Measurements from ENCODE around the gene SKIL.

The SKIL gene

DNA sequence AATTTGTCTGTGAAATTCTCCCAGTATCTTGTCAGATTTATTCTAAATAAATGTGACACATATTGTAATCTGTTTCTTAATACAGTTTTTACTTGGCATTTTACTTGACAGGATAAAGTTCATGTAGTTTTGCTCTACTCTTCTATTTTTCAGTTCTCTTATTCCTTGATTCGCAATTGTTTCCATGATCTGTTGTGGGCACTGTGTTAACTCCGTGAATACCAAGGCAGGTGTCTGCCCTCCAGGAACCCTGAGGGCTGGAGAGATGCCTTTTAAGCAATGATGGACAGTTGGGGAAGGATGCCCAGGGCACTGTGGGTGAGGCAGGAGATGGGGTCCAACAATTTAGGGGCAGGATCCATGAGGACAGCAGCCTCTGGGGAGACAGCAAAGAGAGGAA is 64.2 kb downstream of the SKIL start:
- CTCF ChIA-PET = interaction anchor here (0.6 kb wide), 1 partner anchor 357 kb away, joined by 4 read pairs; no protein-coding TSS in a partner anchor
- TF ChIP-seq, protein P1, sequence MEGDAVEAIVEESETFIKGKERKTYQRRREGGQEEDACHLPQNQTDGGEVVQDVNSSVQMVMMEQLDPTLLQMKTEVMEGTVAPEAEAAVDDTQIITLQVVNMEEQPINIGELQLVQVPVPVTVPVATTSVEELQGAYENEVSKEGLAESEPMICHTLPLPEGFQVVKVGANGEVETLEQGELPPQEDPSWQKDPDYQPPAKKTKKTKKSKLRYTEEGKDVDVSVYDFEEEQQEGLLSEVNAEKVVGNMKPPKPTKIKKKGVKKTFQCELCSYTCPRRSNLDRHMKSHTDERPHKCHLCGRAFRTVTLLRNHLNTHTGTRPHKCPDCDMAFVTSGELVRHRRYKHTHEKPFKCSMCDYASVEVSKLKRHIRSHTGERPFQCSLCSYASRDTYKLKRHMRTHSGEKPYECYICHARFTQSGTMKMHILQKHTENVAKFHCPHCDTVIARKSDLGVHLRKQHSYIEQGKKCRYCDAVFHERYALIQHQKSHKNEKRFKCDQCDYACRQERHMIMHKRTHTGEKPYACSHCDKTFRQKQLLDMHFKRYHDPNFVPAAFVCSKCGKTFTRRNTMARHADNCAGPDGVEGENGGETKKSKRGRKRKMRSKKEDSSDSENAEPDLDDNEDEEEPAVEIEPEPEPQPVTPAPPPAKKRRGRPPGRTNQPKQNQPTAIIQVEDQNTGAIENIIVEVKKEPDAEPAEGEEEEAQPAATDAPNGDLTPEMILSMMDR (conservative IDR thresholded peaks at IDR 0.05; ENCODE audit: low read depth) = no peak
- H3K27ac ChIP-seq = no peak overlapping the region
- no peak for DNase-seq (ENCODE audit: low spot score)
- POLR2A ChIA-PET (ENCODE audit: low non-redundant PET) = no interaction called here

DNA sequence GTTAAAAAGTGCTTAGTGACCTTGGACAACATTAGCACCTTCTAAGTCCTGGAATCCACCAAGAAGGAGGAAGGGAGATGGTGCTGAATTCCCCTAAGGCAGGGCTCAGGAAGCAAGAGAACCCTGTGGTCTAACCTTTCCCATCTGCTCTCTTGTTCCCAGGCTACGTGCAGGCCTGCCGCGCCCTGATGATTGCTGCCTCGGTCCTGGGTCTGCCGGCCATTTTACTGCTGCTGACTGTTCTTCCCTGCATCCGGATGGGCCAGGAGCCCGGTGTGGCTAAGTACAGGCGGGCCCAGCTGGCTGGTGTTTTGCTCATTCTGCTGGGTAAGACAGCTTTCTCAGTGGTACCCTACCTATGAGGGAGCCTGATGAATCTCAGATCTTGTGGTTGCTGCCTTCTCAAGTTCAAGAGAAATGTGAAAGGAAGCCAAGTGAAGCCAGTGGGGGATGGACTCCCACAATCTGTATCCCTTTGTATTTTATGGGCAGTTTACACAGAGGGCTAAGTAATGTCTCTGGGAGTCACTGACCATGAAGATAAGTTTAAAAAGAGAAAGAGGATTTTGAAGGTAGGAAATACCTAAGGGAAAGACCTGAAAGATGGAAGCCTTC is 65.6 kb downstream of the SKIL start:
- H3K27ac ChIP-seq = no peak overlapping the region
- TF ChIP-seq, protein P1 (conservative IDR thresholded peaks at IDR 0.05; ENCODE audit: low read depth) = no peak
- ChIA-PET POLR2A (ENCODE audit: low non-redundant PET) (no interaction called here), CTCF (interaction anchor here (0.6 to 0.9 kb wide), 3 partner anchors 9 to 389 kb away, joined by 3 to 8 read pairs (median 7); no protein-coding TSS in a partner anchor)
- no peak for DNase-seq (ENCODE audit: low spot score)

- DNase-seq (ENCODE audit: low spot score) = no peak
- POLR2A ChIA-PET (ENCODE audit: low non-redundant PET) = interaction anchor here (0.5 kb wide), 1 partner anchor 390 kb away, joined by 3 read pairs; no protein-coding TSS in a partner anchor
- H3K27ac ChIP-seq = no peak overlapping the region
- TF ChIP-seq, protein P1 (conservative IDR thresholded peaks at IDR 0.05; ENCODE audit: low read depth) = no peak
- CTCF ChIA-PET = no interaction called here
These were observed 67.4 kb downstream of the SKIL start for GRCh38 chr3:170424879-170425278.

DNA sequence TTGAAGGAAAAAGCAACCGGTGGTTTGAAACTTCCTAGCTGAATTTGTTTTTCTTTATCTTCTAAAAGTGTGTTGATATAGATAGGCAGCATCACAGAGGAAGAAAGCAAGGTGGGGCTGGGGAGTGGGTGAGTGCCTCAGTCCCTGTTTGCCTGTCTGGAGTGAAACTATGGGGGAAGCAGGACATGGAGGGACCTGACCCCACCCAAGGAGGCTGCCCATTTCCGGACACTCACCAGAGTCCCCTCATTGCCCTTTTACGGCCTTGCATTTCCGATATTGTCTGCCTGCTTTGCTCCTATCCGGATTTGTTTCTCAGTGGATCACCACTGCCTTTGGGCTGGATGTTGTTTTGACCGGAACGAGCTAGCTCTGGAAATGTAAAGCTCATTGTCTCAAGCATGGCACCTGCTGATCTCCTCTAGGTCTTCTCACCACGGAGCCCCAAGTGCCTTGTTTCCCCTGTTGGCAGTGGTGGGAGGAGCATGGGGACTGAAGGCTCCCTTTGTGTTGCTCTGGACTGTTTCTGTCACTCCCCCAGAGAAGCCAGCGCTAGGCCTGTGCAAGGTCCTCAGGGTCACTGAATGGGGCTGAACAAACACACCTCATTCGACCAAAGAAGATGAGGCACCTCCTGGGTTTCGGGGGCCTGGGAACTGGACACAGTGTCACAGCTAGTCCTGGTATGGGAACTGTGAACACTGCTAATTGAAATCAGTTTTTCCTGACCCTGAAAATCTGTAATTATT is 68.2 kb downstream of the SKIL start:
- POLR2A ChIA-PET (ENCODE audit: low non-redundant PET) = no interaction called here

DNA sequence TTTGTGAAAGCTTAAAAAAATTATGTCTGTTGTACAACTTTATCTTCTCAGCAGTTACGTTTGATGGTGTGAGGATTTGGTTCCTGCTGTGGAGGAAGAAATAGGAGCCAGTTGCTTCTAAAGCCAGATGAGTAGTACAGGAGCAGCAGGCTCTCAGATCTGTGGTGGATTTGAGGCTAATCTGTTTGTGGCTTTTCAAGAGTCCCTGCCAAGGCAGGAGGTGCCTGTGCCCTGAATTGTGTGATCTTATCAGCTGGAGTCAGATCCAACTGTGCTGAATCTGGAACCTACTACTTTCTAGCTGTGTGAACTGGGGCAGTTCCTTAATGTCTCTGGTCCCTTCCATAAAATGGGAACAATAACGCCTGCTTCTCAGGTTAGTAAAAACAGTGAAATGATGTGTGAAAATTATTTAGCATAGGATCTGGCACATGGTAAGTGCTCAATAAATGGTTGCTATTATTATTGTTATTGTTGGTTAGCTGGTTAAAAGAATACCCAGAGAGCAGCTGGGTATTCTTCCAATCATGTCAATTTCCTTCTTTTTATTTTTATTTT is 68.8 kb downstream of the SKIL start:
- no peak overlapping the region for H3K27ac ChIP-seq
- TF ChIP-seq, protein P1 (conservative IDR thresholded peaks at IDR 0.05; ENCODE audit: low read depth) = no peak
- no peak for DNase-seq (ENCODE audit: low spot score)
- ChIA-PET POLR2A (ENCODE audit: low non-redundant PET) (no interaction called here), CTCF (interaction anchor here (0.5 to 1.1 kb wide), 3 partner anchors 29 to 1474 kb away, joined by 3 to 4 read pairs (median 4); no protein-coding TSS in a partner anchor)

More for the DNA sequence above, 68.2 kb downstream of the SKIL start:
- H3K27ac ChIP-seq = no peak overlapping the region
- TF ChIP-seq, protein P1 (conservative IDR thresholded peaks at IDR 0.05; ENCODE audit: low read depth) = no peak
- DNase-seq (ENCODE audit: low spot score) = no peak
- CTCF ChIA-PET = interaction anchor here (0.6 to 1.1 kb wide), 2 partner anchors 30 to 386 kb away, joined by 3 to 4 read pairs; no protein-coding TSS in a partner anchor

DNA sequence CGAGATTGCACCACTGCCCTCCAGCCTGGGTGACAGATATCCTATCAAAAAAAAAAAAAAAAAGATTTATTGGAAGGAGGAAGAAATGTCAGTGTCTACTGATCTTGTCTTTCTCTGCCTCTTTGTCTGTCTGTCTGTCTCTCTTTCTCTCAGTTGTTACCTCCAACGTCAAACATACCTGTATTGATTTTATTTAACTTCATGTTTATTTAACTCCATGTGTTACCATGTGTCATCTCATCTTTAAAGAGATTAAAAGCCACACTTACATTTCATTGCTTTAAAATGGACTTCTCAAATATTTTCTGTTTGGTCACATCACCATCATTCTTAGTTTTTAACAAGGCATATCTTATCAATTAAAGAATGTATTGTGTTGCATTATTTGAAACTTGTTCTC is 70.6 kb downstream of the SKIL start:
- ChIA-PET POLR2A (ENCODE audit: low non-redundant PET) (no interaction called here), CTCF (no interaction called here)
- no peak for DNase-seq (ENCODE audit: low spot score)
- H3K27ac ChIP-seq = no peak overlapping the region
- TF ChIP-seq, protein P1 (conservative IDR thresholded peaks at IDR 0.05; ENCODE audit: low read depth) = no peak
